WTC11 (cell line): ENCODE data around the gene ZFAND3. TPM values are rescaled to one million over a fixed set of nuclear protein-coding genes. Genes with fewer than 3 reads are reported as not detected.
"Not testable (repeated sequence)": the region's sequence is repeated elsewhere in the genome, so short reads cannot be mapped to it uniquely, and the experiment has no call there.

Experiments
- ATAC-seq: fragments of 200-7000 bp; cut with Tn5 transposase; 2 replicates; pipeline ENCODE4 v1.10.0; 2021; ENCODE audit warnings: mild to moderate bottlenecking, moderate library complexity
- CTCF ChIA-PET: fragments of 300-600 bp; sonication (Branson Sonifier 250); formaldehyde crosslinking; loops from one replicate; lab custom pipeline; 2021; ENCODE audit warnings: antibody characterized with exemption; lab: Charles Lee
- POLR2A ChIA-PET: fragments of 350-600 bp; sonication (Branson Sonifier 250); formaldehyde crosslinking; loops from one replicate; lab custom pipeline; 2021; ENCODE audit warnings: antibody characterized with exemption; lab: Charles Lee
- DNase-seq: peaks from one replicate; pipeline ENCODE4 v3.0.0; 2021; ENCODE audit warnings: low spot score
- H3K27ac Mint-ChIP-seq: 2 replicates; pipeline ENCODE4 v1.8.0; 2021; ENCODE audit warnings: mixed read lengths
- H3K27me3 Mint-ChIP-seq: 2 replicates; pipeline ENCODE4 v1.8.0; 2021; ENCODE audit warnings: low read depth, mild to moderate bottlenecking, moderate library complexity, mixed read lengths
- H3K36me3 Mint-ChIP-seq: 2 replicates; pipeline ENCODE4 v1.8.0; 2021; ENCODE audit warnings: mixed read lengths
- H3K4me1 Mint-ChIP-seq: 2 replicates; pipeline ENCODE4 v1.8.0; 2022; ENCODE audit warnings: mixed read lengths
- H3K4me3 Mint-ChIP-seq: 2 replicates; pipeline ENCODE4 v1.8.0; 2021; ENCODE audit warnings: mild to moderate bottlenecking, moderate library complexity, mixed read lengths
- H3K9me3 Mint-ChIP-seq: 2 replicates; pipeline ENCODE4 v1.8.0; 2021; ENCODE audit warnings: mixed read lengths
- ARID4B ChIP-seq: sonication (generic); formaldehyde crosslinking; IDR thresholded peaks from 2 replicates; pipeline ENCODE4 v1.8.0; 2023; ENCODE audit warnings: missing genetic modification reagents, mild to moderate bottlenecking, borderline replicate concordance
- ATF2 ChIP-seq: sonication (generic); formaldehyde crosslinking; IDR thresholded peaks from 2 replicates; pipeline ENCODE4 v1.8.1; 2022; ENCODE audit warnings: low read depth, missing genetic modification reagents, borderline replicate concordance
- E2F4 ChIP-seq: sonication (generic); formaldehyde crosslinking; IDR thresholded peaks from 2 replicates; pipeline ENCODE4 v1.8.1; 2022; ENCODE audit warnings: low read depth, mild to moderate bottlenecking, moderate library complexity, missing genetic modification reagents, borderline replicate concordance
- EMX1 ChIP-seq: fragments of 250-450 bp; sonication (Bioruptor Pico); IDR thresholded peaks from 2 replicates; pipeline ENCODE4 v1.8.0; 2021; ENCODE audit warnings: mild to moderate bottlenecking
- MLX ChIP-seq: sonication (generic); formaldehyde crosslinking; IDR thresholded peaks from 2 replicates; pipeline ENCODE4 v1.8.1; 2023; ENCODE audit warnings: mild to moderate bottlenecking, missing genetic modification reagents, moderate library complexity
- NFATC4 ChIP-seq: fragments of 250-450 bp; sonication (Bioruptor Pico); IDR thresholded peaks from 2 replicates; pipeline ENCODE4 v1.9.0; 2021; ENCODE audit warnings: mild to moderate bottlenecking
- PRDM15 ChIP-seq: sonication (generic); formaldehyde crosslinking; IDR thresholded peaks from 2 replicates; pipeline ENCODE4 v1.8.0; 2022; ENCODE audit warnings: missing genetic modification reagents
- SP1 ChIP-seq: sonication (generic); formaldehyde crosslinking; conservative IDR thresholded peaks from 2 replicates; pipeline ENCODE4 v1.8.1; 2022; ENCODE audit warnings: missing genetic modification reagents
- TCF7 ChIP-seq: sonication (generic); formaldehyde crosslinking; IDR thresholded peaks from 2 replicates; pipeline ENCODE4 v1.8.0; 2022; ENCODE audit warnings: mild to moderate bottlenecking, low read depth, missing genetic modification reagents, moderate library complexity
- ZNF219 ChIP-seq: sonication (generic); formaldehyde crosslinking; IDR thresholded peaks from 2 replicates; pipeline ENCODE4 v1.8.0; 2023; ENCODE audit warnings: missing genetic modification reagents, mild to moderate bottlenecking, borderline replicate concordance
- ZNF317 ChIP-seq: sonication (generic); formaldehyde crosslinking; IDR thresholded peaks from 2 replicates; pipeline ENCODE4 v1.8.1; 2023; ENCODE audit warnings: low read depth, mild to moderate bottlenecking, moderate library complexity, missing genetic modification reagents, borderline replicate concordance
- total RNA-seq: library from RNA; stranded (reverse); gene quantifications from 3 replicates; pipeline ENCODE4 v1.2.3, GENCODE V29; 2021
- TF ChIP-seq, protein P1 (sequence below): sonication (generic); formaldehyde crosslinking; IDR thresholded peaks from 2 replicates; pipeline ENCODE4 v1.8.0; 2022; ENCODE audit warnings: mild to moderate bottlenecking, missing genetic modification reagents
- TF ChIP-seq, protein P2 (sequence below): sonication (generic); formaldehyde crosslinking; IDR thresholded peaks from 2 replicates; pipeline ENCODE4 v1.8.1; 2022; ENCODE audit warnings: mild to moderate bottlenecking, missing genetic modification reagents, moderate library complexity, borderline replicate concordance

The ZFAND3 gene
- total RNA-seq, 1 experiment from 2014 or later, result 50.3 TPM

- TF ChIP-seq SP1 (CRISPR knock-in tag) (no peak), ATF2 (no peak), MLX (CRISPR knock-in tag) (no peak)
- TF ChIP-seq, protein P1, sequence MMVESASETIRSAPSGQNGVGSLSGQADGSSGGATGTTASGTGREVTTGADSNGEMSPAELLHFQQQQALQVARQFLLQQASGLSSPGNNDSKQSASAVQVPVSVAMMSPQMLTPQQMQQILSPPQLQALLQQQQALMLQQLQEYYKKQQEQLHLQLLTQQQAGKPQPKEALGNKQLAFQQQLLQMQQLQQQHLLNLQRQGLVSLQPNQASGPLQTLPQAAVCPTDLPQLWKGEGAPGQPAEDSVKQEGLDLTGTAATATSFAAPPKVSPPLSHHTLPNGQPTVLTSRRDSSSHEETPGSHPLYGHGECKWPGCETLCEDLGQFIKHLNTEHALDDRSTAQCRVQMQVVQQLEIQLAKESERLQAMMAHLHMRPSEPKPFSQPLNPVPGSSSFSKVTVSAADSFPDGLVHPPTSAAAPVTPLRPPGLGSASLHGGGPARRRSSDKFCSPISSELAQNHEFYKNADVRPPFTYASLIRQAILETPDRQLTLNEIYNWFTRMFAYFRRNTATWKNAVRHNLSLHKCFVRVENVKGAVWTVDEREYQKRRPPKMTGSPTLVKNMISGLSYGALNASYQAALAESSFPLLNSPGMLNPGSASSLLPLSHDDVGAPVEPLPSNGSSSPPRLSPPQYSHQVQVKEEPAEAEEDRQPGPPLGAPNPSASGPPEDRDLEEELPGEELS, result no peak
These were observed 126.5 kb downstream of the ZFAND3 start (continued) for GRCh38 chr6:37946057-37946456.

GRCh38 chr6:37947468-37947867, 127.9 kb downstream of the ZFAND3 start:
- CTCF ChIA-PET, result no interaction called here
- no peak overlapping the region for H3K4me3 Mint-ChIP-seq
- ATAC-seq (no peak), DNase-seq (no peak)
- TF ChIP-seq ZNF219, result no peak
- TF ChIP-seq, protein P2, sequence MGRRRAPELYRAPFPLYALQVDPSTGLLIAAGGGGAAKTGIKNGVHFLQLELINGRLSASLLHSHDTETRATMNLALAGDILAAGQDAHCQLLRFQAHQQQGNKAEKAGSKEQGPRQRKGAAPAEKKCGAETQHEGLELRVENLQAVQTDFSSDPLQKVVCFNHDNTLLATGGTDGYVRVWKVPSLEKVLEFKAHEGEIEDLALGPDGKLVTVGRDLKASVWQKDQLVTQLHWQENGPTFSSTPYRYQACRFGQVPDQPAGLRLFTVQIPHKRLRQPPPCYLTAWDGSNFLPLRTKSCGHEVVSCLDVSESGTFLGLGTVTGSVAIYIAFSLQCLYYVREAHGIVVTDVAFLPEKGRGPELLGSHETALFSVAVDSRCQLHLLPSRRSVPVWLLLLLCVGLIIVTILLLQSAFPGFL (CRISPR knock-in tag), result no peak
- TF ChIP-seq, all 79 proteins: peak for 0
- no peak overlapping the region for H3K27ac Mint-ChIP-seq
- H3K36me3 Mint-ChIP-seq, result peaks cover 5% of the 10 kb centered on the region
- H3K9me3 Mint-ChIP-seq, result peaks cover 12% of the 10 kb centered on the region
- H3K27me3 Mint-ChIP-seq, result no peaks in the 10 kb centered on the region
- POLR2A ChIA-PET, result no interaction called here
- H3K4me1 Mint-ChIP-seq, result peaks cover 9% of the 10 kb centered on the region

DNA sequence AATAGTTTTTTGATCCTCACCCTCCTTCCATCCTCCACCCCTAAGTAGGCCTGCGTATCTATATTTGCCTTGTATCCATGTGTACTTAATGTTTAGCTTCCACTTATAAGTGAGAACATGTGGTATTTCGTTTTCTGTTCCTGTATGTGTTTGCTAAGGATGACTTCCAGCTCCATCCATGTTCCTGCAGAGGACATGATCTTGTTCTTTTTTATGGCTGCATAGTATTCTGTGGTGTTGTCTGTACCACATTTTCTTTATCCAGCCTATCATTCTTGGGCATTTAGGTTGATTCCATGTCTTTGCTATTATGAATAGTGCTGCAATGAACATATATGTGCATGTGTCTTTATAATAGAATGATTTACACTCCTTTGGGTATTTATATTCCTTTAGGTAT, 129.1 kb downstream of the ZFAND3 start:
- Mint-ChIP-seq H3K9me3 (peaks cover 12% of the 10 kb centered on the region), H3K4me1 (peaks cover 14% of the 10 kb centered on the region)
- DNase-seq, ATAC-seq, CTCF ChIA-PET, H3K27me3 Mint-ChIP-seq, H3K36me3 Mint-ChIP-seq, H3K4me3 Mint-ChIP-seq, H3K27ac Mint-ChIP-seq, POLR2A ChIA-PET: not testable (repeated sequence)

- H3K27ac Mint-ChIP-seq, result no peak overlapping the region
- H3K9me3 Mint-ChIP-seq, result peaks cover 12% of the 10 kb centered on the region
- ChIA-PET POLR2A (no interaction called here), CTCF (no interaction called here)
- H3K27me3 Mint-ChIP-seq, result no peaks in the 10 kb centered on the region
- H3K4me3 Mint-ChIP-seq, result no peak overlapping the region
- H3K36me3 Mint-ChIP-seq, result peaks cover 5% of the 10 kb centered on the region
- DNase-seq (no peak), ATAC-seq (no peak)
- peaks cover 4% of the 10 kb centered on the region; the same call in 1 of the 2 replicates for H3K4me1 Mint-ChIP-seq
- TF ChIP-seq TCF7 (no peak), E2F4 (CRISPR knock-in tag) (no peak), PRDM15 (no peak), ZNF317 (CRISPR knock-in tag) (no peak), SP1 (CRISPR knock-in tag) (no peak), NFATC4 (no peak), EMX1 (CRISPR knock-in tag) (no peak), ARID4B (CRISPR knock-in tag) (no peak)
These were observed 132.5 kb downstream of the ZFAND3 start for GRCh38 chr6:37952027-37952426.
